Neutrophil (primary cell): ENCODE results near the gene PNPLA5.

Source experiments
- H3K27ac ChIP-seq: fragments of 200-600 bp; sonication (generic); 2 replicates; pipeline ENCODE4 v1.5.1; 2016; ENCODE audit warnings: mild to moderate bottlenecking, moderate library complexity
- H3K27me3 ChIP-seq: fragments of 200-600 bp; sonication (generic); 2 replicates; pipeline ENCODE4 v1.6.0; 2016; ENCODE audit warnings: mild to moderate bottlenecking
- H3K36me3 ChIP-seq: fragments of 200-600 bp; sonication (generic); 2 replicates; pipeline ENCODE4 v1.5.1; 2017
- H3K4me1 ChIP-seq, 2 experiments: fragments of 200-600 bp in 1 of 2; sonication (generic) in 1 of 2; 1 replicate in 1 of 2; 2 replicates in 1 of 2; pipeline versions ENCODE4 v1.5.1 to v1.6.1; 2013 to 2016; ENCODE audit warnings: low read depth in 1 of 2, low read length in 1 of 2, mild to moderate bottlenecking in 1 of 2, moderate library complexity in 1 of 2; ENCODE audit not compliant: control insufficient read depth in 1 of 2, insufficient read depth in 1 of 2
- H3K4me3 ChIP-seq, 2 experiments: fragments of 200-600 bp in 1 of 2; sonication (generic) in 1 of 2; 1 replicate in 1 of 2; 2 replicates in 1 of 2; pipeline ENCODE4 v1.5.1; 2013 to 2016; ENCODE audit warnings: low read depth in 1 of 2, low read length in 1 of 2, mild to moderate bottlenecking in 1 of 2, moderate library complexity in 1 of 2
- H3K9me3 ChIP-seq: fragments of 200-600 bp; sonication (generic); 2 replicates; pipeline ENCODE4 v1.5.1; 2016
- CTCF ChIP-seq: fragments of 200-600 bp; sonication (generic); IDR thresholded peaks from 2 replicates; pipeline ENCODE4 v1.5.1; 2016; ENCODE audit warnings: antibody characterized with exemption

PNPLA5 gene

DNA sequence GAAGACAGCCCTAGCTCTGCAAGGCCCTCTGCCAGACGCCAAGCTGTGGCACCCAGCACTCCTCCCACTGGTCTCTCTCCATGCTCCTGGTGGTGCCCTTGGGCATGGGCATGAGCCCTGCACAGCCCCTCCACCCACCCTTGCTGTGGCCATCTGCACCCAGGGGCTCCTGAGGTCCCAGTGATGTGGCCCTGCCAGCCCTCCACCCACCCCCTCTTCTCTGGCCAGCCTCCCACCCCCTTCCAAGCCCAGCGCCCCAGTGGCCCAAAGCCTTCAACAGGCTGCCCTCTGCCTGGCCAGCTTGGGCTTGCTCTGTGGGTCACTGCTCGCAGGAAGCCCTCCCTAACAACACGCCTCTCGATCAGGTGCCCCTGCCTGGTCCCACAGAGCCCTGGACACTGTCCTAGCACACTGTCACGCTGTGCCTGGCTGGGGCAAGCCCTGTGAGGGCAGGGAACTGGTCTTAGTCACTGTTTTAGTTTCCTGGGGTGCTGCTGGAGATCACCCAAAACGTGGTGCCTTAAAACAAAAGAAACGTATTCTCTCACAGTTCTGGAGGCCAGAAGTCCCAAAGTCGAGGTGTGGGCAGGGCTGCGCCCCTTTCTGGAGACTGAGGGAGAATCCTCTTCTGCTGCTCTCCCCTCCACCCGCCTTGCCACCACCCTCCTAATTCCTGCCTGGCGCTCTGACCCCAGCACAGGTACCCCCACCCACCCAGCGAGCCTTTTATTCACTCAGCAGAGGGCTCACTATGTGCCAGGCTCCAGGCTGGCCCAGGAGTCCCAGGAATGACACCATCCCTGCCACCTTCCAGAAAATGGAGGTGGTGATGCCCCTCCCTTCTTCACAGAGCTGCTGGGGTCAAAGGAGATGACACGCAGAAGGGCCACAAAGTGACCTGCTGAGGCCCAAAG is 44.2 kb downstream of the PNPLA5 start:
- Histone ChIP-seq H3K36me3 (no peaks in the 10 kb centered on the region), H3K27ac (no peak overlapping the region)
- TF ChIP-seq CTCF = no peak

DNA sequence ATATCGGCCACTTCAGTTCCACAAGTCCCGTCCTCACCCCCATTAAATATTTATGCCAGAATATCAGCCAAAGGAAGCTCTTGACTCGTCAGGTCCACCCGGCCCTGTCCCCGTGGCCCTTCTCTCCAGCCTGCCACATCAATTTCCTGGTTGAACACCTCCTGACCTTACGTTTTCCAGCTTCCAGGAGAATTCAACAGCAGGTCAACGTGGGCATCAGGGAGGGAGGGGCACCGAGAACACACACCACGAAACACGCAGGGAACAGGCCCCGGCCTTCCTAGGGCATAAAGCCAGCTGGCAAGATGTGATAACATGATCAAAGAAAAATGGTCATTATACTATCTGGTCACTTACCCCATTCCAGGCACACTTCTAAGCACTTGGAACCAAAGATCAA is 44.8 kb downstream of the PNPLA5 start:
- H3K36me3 ChIP-seq = no peaks in the 10 kb centered on the region
- no peak overlapping the region for H3K27ac ChIP-seq
- H3K9me3 ChIP-seq = no peaks in the 10 kb centered on the region
- no peaks in the 10 kb centered on the region for H3K4me1 ChIP-seq
- no peak overlapping the region for H3K4me3 ChIP-seq
- H3K27me3 ChIP-seq = no peaks in the 10 kb centered on the region
- no peak for TF ChIP-seq CTCF

More for the DNA sequence above, 44.2 kb downstream of the PNPLA5 start:
- H3K4me3 ChIP-seq = no peak overlapping the region
- H3K4me1 ChIP-seq = no peaks in the 10 kb centered on the region
- H3K27me3 ChIP-seq = no peaks in the 10 kb centered on the region
- no peaks in the 10 kb centered on the region for H3K9me3 ChIP-seq

DNA sequence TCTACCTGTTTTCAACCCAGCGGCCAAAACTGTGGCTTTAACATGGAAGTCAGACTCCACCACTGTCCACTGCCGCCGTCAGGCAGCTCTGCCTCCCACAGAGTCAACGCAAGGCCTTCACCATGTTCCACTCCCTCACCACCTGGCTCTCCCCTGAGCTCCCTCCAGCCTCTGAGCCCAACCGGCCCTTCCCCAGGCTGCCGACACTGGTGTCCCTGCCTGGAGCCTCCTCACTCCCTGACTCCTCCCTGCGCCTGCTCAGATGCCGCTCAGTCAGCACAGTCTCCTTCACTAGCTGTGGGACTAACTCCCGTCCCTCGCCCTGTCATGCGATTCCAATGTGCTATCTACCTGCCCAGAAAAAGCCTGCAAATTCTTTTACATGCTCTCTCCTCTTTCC is 45.8 kb downstream of the PNPLA5 start:
- no peak overlapping the region for H3K27ac ChIP-seq
- TF ChIP-seq CTCF = no peak
- no peaks in the 10 kb centered on the region for H3K36me3 ChIP-seq
- no peaks in the 10 kb centered on the region for H3K4me1 ChIP-seq
- H3K4me3 ChIP-seq = no peak overlapping the region
- H3K9me3 ChIP-seq = no peaks in the 10 kb centered on the region
- no peaks in the 10 kb centered on the region for H3K27me3 ChIP-seq

- no peak overlapping the region for H3K4me3 ChIP-seq
Observed at GRCh38 chr22:43844560-43845545, 47.0 kb downstream of the PNPLA5 start.

More at GRCh38 chr22:43844560-43845545, 47.0 kb downstream of the PNPLA5 start:
- Histone ChIP-seq H3K27me3 (no peaks in the 10 kb centered on the region), H3K36me3 (no peaks in the 10 kb centered on the region), H3K4me1 (no peaks in the 10 kb centered on the region), H3K9me3 (no peaks in the 10 kb centered on the region), H3K27ac (no peak overlapping the region)
- TF ChIP-seq CTCF = no peak
